Erythroblast (primary cell): Measurements from ENCODE around the gene LYPD4.

Experiments used
- GATA1 ChIP-seq: IDR thresholded peaks from 2 replicates; pipeline ENCODE4 v1.6.1; 2011; ENCODE audit warnings: low read depth, mild to moderate bottlenecking, control low read depth, low read length, moderate library complexity
- POLR2A ChIP-seq: IDR thresholded peaks from 2 replicates; pipeline ENCODE4 v1.6.1; 2011; ENCODE audit warnings: mild to moderate bottlenecking, low read length

- TF ChIP-seq POLR2A, result no peak
- no peak for TF ChIP-seq GATA1
Measured at GRCh38 chr19:41793414-41793727, 51.1 kb downstream of the LYPD4 start.
